GM19023 (cell line): ENCODE measurements around the gene CRTC1.

Source experiments
- ATAC-seq: cut with Tn5 transposase; IDR thresholded peaks from one replicate; pipeline ENCODE4 v1.9.1; 2021; ENCODE audit warnings: mild to moderate bottlenecking, moderate library complexity; ENCODE audit not compliant: unreplicated experiment

The CRTC1 gene

GRCh38 chr19:18651300-18651699, 32.2 kb upstream of the CRTC1 start:
- no peak for ATAC-seq

- ATAC-seq: no peak
Measured at GRCh38 chr19:18651733-18652132, 31.7 kb upstream of the CRTC1 start.

DNA sequence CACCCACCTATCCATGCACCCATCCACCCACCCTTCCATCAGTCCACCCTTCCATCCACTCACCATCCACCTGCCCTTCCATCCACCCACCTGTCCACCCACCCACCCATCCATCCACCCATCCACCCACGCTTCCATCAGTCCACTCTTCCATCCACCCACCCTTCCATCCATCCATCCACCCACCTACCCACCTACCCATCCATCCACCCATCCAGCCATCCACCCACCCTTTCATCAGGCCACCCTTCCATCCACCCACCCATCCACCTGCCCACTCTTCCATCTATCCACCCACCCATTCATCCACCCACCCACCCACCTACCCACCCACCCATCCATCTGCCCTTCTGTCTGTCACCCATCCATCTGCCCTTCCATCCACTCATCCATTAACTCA, 29.6 kb upstream of the CRTC1 start:
- ATAC-seq: no peak

DNA sequence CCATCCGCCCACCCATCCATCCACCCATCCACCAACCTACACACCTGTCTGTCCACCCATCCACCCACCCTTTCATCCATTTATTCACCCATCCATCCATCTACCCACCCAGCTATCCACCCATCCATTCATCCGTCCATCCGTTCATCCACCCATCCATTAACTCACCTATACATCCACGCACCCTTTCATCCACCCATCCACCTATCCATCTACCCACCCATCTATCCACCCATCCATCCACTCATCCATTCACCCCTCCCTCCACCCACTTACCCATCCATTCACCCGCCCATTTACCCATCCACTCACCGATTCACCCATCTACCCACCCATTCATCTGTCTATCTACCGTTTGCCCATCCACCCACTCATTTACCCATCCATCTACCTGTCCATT, 29.0 kb upstream of the CRTC1 start:
- ATAC-seq: no peak

GRCh38 chr19:18655173-18655844, 28.2 kb upstream of the CRTC1 start:
- ATAC-seq: no peak

- no peak for ATAC-seq
Measured at GRCh38 chr19:18656337-18657086, 27.0 kb upstream of the CRTC1 start.

DNA sequence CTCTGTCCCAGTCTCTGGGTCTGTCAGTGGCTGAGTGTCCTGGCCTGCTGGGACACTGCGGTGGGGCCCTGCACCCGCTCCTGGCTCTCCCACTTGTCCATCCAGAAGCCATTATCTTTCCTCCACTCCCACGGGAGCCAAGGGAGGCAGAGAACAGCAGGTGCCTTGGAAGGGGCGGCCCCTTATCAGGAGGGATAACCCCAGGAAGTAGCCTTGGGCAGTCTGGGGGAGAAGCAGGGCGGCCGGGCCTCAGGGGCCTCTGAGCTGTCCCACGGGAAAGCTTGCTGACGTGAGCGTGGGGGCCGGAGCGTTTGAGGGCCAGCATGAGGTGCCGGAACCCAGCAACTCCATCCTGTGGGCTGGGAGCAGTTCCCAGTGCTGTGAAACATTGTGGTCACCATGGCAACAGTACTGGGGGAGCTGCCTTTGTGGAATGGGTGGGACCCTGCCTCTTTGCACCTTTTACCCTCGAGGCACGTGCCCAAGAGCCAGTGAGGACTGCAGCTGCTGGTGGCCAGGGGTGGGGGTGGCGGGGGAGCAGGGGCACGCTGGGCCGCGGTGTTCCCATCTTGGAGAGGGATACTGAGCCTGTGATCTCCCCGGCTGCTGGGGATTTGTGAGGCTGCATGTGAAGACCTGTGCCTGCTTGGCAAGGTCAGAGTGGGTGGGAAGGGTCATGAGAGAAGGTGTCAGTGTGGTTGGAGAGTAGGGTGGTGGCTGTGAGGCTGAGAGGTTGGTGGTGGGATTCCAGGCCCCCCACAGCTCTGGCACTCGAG, 25.7 kb upstream of the CRTC1 start:
- no peak for ATAC-seq

DNA sequence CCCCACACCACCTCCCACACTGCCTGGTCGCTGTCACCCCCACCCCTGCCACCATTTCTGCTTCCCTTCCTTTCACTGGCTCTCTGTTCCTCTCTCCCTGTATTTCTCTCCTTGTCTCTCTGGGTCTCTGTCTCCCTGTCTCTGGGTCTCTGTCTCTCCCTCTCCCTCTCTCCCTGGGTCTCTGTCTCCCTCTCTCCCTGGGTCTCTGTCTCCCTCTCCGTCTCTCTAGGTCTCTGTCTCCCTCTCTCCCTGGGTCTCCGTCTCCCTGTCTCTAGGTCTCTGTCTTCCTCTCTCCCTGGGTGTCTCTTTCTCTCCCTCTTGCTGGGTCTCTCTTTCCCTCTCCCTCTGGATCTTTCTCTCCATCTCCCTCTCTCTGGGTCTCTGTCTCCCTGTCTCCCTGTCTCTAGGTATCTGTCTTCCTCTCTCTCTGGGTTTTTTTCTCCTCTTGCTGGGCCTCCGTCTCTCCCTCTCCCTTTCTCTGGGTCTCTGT, 25.1 kb upstream of the CRTC1 start:
- no peak for ATAC-seq

DNA sequence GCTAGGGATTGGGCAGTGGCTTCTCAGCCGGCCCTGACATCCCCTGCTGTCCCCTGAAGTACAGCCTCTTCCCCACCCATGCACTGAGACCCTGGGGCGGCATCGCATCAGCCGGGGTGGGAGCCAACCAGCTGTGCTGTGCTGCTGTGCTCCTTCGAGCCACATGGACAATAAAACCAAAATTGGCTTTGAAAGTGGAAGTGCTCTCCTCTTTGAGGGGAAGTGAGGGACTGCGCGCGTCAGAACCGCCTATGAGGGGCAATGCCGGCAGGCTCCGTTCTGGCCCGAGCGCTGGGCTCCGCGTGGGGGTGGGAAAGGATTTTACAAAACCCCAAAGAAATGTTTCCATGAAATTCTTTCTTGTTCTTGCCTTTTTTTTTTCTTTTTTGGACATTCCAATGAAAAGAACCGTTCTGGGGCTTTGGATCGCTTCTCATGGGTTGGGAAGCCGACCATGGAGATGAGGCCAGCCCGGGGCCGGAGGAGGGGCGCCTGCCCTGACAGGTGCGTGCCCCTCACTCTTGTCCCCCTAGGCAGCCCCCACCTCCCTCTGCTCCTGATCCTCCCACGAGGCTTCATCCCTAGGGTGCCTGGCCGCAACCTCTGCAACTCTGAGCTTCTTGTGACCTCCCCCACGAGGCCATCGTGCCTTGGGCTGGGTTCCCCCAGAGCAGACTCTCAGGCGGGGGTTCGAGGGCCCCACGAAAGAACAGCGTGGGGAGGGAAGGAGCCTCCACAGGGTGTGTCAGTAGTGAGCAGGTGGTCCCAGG, 24.0 kb upstream of the CRTC1 start:
- ATAC-seq: no peak

GRCh38 chr19:18660051-18660910, 23.2 kb upstream of the CRTC1 start:
- ATAC-seq: no peak

DNA sequence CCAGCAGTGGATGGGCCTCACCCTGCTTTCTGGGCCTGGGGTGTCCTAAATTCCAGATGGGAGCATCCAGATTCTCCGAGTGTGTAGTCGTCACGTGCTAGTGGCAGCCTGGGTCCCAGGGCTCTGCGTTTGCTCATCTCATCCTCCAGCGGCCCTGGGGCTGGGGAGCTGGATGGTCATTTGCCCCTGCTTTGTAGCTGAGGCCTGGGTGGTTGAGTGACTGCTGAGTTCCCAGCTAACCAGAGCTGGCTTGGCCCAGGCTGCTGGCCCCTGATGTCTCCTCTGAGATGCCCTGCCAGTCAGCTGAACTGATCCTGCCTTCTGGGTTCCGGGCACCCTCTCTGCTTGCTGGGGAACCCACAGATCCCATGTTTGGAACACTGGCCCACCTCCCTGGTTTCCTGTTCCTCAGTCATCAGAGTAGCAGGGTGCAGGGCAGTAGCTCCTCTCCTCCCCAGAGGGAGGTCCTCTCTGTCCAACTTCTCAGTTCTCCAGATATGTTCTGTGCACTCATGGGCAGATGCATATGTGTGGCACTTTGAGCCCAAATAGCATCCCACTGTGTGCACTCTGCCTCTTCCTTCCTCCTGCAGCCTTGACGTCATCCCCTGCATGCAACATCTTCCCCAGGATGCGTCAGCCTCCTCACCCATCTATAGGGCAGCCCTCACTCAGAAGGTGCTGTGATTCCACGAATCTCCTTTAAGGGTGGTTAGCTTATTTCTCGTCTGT, 22.4 kb upstream of the CRTC1 start:
- no peak for ATAC-seq

DNA sequence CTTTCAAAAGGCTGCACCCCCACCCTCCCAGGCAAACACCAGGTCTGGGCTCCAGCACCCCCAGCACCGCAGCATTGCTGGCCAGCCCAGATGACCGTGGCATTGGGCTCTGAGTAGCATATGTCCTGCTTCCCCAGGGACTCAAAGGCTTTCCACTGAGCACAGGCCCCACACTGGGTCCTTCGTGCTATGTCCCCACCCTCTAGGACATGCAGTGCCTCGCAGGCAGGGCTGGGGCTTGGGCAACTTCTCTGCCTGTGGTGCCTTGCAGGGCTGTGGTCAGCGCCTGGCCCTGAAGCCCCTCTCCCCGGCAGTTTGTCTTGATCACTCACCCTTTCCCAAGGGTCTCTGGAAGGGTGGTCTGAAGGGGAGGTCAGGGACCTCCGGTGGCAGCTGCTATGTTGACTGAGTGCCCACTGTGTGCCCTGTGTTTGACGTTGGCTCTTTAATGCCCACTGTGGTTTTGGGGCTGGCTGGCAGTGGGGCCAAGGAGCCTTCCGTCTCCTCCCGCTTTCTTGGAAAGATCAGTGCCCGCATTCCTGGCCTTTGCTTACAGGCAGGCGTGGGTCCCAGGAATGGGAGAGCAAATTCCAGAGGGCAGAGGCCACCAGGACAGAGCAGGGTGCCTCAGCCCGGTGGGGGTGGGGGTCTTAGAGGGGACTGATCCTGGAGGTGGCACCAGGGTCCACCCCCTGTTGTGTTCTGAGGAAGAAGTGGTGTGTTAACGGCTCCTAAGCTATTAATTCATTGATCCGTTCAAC, 20.3 kb upstream of the CRTC1 start:
- no peak for ATAC-seq

DNA sequence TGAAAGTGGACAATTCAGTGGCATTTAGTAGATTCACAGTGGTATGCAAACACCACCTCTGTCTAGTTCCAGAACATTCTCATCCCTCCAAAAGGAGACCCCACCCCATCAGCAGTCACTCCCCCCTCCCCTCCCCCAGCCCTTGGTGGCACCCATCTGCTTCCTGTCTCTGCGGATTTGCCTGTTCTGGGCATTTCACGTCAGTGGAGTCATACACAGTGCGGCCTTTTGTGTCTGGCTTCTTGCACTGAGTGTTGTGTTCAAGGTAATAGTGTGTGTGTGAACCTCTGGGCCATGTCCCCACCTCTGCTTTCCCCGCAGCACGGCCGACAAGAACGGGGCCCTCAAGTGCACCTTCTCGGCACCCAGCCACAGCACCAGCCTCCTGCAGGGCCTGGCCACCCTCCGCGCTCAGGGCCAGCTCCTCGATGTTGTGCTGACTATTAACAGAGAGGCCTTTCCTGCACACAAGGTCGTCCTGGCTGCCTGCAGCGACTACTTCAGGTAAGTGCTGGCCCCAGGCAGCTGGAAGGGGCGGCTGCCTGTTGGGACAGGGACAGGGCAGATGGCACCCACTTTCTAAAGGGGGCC, 19.4 kb upstream of the CRTC1 start:
- no peak for ATAC-seq

DNA sequence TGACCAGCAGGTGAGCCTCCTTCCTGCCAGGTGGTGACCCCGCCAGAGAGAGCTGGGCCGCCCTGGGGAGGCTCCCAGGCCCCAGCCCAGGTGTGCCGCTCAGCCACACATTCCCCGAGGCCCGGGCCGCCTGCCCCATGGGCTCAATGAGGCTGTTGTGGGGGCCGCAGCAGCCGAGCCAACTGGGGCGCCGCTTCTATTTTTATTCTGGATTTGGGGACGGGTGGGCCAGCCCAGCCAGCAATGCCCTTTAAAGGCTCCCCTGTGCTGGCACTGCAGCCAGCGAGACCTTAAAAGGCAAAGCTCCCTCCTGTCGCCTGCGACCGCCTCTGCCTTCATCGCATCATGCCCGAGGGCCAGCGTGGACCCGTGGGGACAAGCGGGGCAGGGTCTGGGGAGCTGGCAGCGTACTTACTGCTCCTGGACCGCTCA, 17.7 kb upstream of the CRTC1 start:
- no peak for ATAC-seq

GRCh38 chr19:18666317-18666716, 17.2 kb upstream of the CRTC1 start:
- no peak for ATAC-seq

DNA sequence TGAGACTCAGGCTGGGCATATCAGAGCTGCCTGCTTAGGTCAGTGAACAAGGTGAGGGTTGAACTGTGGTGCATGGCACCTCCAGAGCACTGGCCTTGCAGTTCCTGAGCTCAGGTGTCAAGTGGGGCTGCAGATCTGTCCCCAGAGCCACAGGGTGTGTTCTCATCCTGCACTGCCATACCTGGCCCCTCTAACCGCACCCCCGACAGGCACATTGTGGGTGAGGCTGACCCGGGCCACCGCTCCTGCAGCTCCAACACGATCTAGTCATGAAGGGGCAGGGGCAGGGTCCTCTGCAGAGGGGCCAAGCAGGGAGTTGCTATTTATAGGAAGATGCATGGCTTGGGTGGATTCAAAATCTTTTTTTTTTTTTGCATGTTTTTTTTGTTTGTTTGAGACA, 16.7 kb upstream of the CRTC1 start:
- ATAC-seq: no peak

- ATAC-seq: no peak
Measured at GRCh38 chr19:18667531-18668251, 15.8 kb upstream of the CRTC1 start.

DNA sequence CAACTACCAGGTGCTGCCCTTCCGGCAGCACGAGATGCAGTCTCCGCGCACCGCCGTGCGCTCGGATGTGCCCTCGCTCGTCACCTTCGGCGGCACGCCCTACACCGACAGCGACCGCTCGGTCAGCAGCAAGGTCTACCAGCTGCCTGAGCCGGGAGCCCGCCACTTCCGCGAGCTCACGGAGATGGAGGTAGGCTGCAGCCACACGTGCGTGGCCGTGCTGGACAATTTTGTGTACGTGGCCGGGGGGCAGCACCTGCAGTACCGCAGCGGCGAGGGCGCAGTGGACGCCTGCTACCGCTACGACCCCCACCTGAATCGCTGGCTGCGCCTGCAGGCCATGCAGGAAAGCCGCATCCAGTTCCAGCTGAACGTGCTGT, 15.2 kb upstream of the CRTC1 start:
- no peak for ATAC-seq
